ENCODE data around the gene KLK1.

Gene KLK1

GRCh38 chr19:50833117-50833801, 9.7 kb upstream of the KLK1 start, which contains the start of gene KLK15:
Gene KLK15 (minus strand): TSS chr19:50833574. CDS start chr19:50831492, 2,082 bp downstream.
- DNase-seq (ENCODE audit: low read depth in 1 of 2, low spot score in 1 of 2) = no peak
- TF ChIP-seq JUND (IDR thresholded peaks at IDR 0.05; ENCODE audit: low read depth) = no peak
- in situ Hi-C loops (cut with HindIII; ENCODE audit: low pct_unique_long_range_greater_than_20kb, low sequenced_read_pairs) = no loop called here

GRCh38 chr19:50832666-50833065, 9.1 kb upstream of the KLK1 start:
- in situ Hi-C loops (cut with HindIII; ENCODE audit: low pct_unique_long_range_greater_than_20kb, low sequenced_read_pairs) = no loop called here
- TF ChIP-seq JUND (IDR thresholded peaks at IDR 0.05; ENCODE audit: low read depth) = no peak
- DNase-seq (ENCODE audit: low read depth in 1 of 2, low spot score in 1 of 2) = no peak

GRCh38 chr19:50831026-50831396, 7.4 kb upstream of the KLK1 start:
- DNase-seq (ENCODE audit: low read depth in 1 of 2, low spot score in 1 of 2) = no peak

GRCh38 chr19:50830266-50831025, 6.9 kb upstream of the KLK1 start:
- no peak for DNase-seq (ENCODE audit: low read depth in 1 of 2, low spot score in 1 of 2)
- no peak for TF ChIP-seq JUND (IDR thresholded peaks at IDR 0.05; ENCODE audit: low read depth)
- in situ Hi-C loops (cut with HindIII; ENCODE audit: low pct_unique_long_range_greater_than_20kb, low sequenced_read_pairs) = no loop called here

More at GRCh38 chr19:50831026-50831396, 7.4 kb upstream of the KLK1 start:
- TF ChIP-seq JUND (IDR thresholded peaks at IDR 0.05; ENCODE audit: low read depth) = no peak
- in situ Hi-C loops (cut with HindIII; ENCODE audit: low pct_unique_long_range_greater_than_20kb, low sequenced_read_pairs) = no loop called here

GRCh38 chr19:50829801-50830200, 6.2 kb upstream of the KLK1 start:
- in situ Hi-C loops (cut with HindIII; ENCODE audit: low pct_unique_long_range_greater_than_20kb, low sequenced_read_pairs) = no loop called here
- TF ChIP-seq JUND (IDR thresholded peaks at IDR 0.05; ENCODE audit: low read depth) = no peak
- DNase-seq (ENCODE audit: low read depth in 1 of 2, low spot score in 1 of 2) = no peak

- no peak for TF ChIP-seq JUND (IDR thresholded peaks at IDR 0.05; ENCODE audit: low read depth)
- in situ Hi-C loops (cut with HindIII; ENCODE audit: low pct_unique_long_range_greater_than_20kb, low sequenced_read_pairs) = no loop called here
- no peak for DNase-seq (ENCODE audit: low read depth in 1 of 2, low spot score in 1 of 2)
Observed at GRCh38 chr19:50827476-50827875, 3.9 kb upstream of the KLK1 start.

- TF ChIP-seq JUND (IDR thresholded peaks at IDR 0.05; ENCODE audit: low read depth) = no peak
- in situ Hi-C loops (cut with HindIII; ENCODE audit: low pct_unique_long_range_greater_than_20kb, low sequenced_read_pairs) = no loop called here
- no peak for DNase-seq (ENCODE audit: low read depth in 1 of 2, low spot score in 1 of 2)
Observed at GRCh38 chr19:50826492-50827240, 3.1 kb upstream of the KLK1 start.

GRCh38 chr19:50822661-50823208, 852 bp downstream of the KLK1 start:
- in situ Hi-C loops (cut with HindIII; ENCODE audit: low pct_unique_long_range_greater_than_20kb, low sequenced_read_pairs) = no loop called here
- no peak for DNase-seq (ENCODE audit: low read depth in 1 of 2, low spot score in 1 of 2)
- no peak for TF ChIP-seq JUND (IDR thresholded peaks at IDR 0.05; ENCODE audit: low read depth)

- TF ChIP-seq JUND (IDR thresholded peaks at IDR 0.05; ENCODE audit: low read depth) = no peak
- no peak for DNase-seq (ENCODE audit: low read depth in 1 of 2, low spot score in 1 of 2)
- in situ Hi-C loops (cut with HindIII; ENCODE audit: low pct_unique_long_range_greater_than_20kb, low sequenced_read_pairs) = no loop called here
Observed at GRCh38 chr19:50821622-50822021, 2.0 kb downstream of the KLK1 start.

GRCh38 chr19:50821248-50821612, 2.4 kb downstream of the KLK1 start:
- DNase-seq (ENCODE audit: low read depth in 1 of 2, low spot score in 1 of 2) = no peak
- in situ Hi-C loops (cut with HindIII; ENCODE audit: low pct_unique_long_range_greater_than_20kb, low sequenced_read_pairs) = no loop called here
- no peak for TF ChIP-seq JUND (IDR thresholded peaks at IDR 0.05; ENCODE audit: low read depth)

GRCh38 chr19:50820549-50821247, 2.9 kb downstream of the KLK1 start:
- no peak for TF ChIP-seq JUND (IDR thresholded peaks at IDR 0.05; ENCODE audit: low read depth)
- in situ Hi-C loops (cut with HindIII; ENCODE audit: low pct_unique_long_range_greater_than_20kb, low sequenced_read_pairs) = no loop called here
- DNase-seq (ENCODE audit: low read depth in 1 of 2, low spot score in 1 of 2) = no peak

GRCh38 chr19:50820086-50820485, 3.5 kb downstream of the KLK1 start:
- no peak for TF ChIP-seq JUND (IDR thresholded peaks at IDR 0.05; ENCODE audit: low read depth)
- DNase-seq (ENCODE audit: low read depth in 1 of 2, low spot score in 1 of 2) = no peak
- in situ Hi-C loops (cut with HindIII; ENCODE audit: low pct_unique_long_range_greater_than_20kb, low sequenced_read_pairs) = no loop called here
